Neural crest cell (in vitro differentiated cells): ENCODE measurements around the gene SUSD1. TPM values are rescaled to one million over a fixed set of nuclear protein-coding genes. Genes with fewer than 3 reads are reported as not detected.

Experiments used
- DNase-seq: peaks from one replicate; pipeline ENCODE4 v3.0.0; 2021; ENCODE audit warnings: low read depth, mixed read lengths, low spot score
- H3K27ac Mint-ChIP-seq: one replicate; pipeline ENCODE4 v1.8.0; 2021; ENCODE audit warnings: mild to moderate bottlenecking, mixed read lengths; ENCODE audit not compliant: unreplicated experiment
- H3K27me3 Mint-ChIP-seq: 2 replicates; pipeline ENCODE4 v1.8.0; 2021; ENCODE audit warnings: low read depth, mild to moderate bottlenecking, mixed read lengths
- H3K36me3 Mint-ChIP-seq: 2 replicates; pipeline ENCODE4 v1.8.0; 2021; ENCODE audit warnings: low read depth, mild to moderate bottlenecking, mixed read lengths
- H3K4me1 Mint-ChIP-seq: 2 replicates; pipeline ENCODE4 v1.8.0; 2021; ENCODE audit warnings: mixed read lengths
- H3K4me3 Mint-ChIP-seq: one replicate; pipeline ENCODE4 v1.8.0; 2021; ENCODE audit warnings: mild to moderate bottlenecking, mixed read lengths
- H3K9me3 Mint-ChIP-seq: 2 replicates; pipeline ENCODE4 v1.8.0; 2021; ENCODE audit warnings: mixed read lengths
- CTCF ChIP-seq: fragments of 200-600 bp; sonication (generic); conservative IDR thresholded peaks from 2 replicates; pipeline ENCODE4 v1.5.0; 2021; ENCODE audit warnings: antibody characterized with exemption, mild to moderate bottlenecking
- total RNA-seq: library from RNA; stranded (reverse); gene quantifications from 2 replicates; pipeline ENCODE4 v1.2.1, GENCODE V29; 2021

Gene SUSD1
- total RNA-seq, 1 donor from 2014 or later, result 22.6 TPM

GRCh38 chr9:111991179-111991578, 183.9 kb downstream of the SUSD1 start:
- DNase-seq, result no peak
- no peaks in the 10 kb centered on the region for H3K36me3 Mint-ChIP-seq
- no peak overlapping the region for H3K27ac Mint-ChIP-seq
- TF ChIP-seq CTCF, result no peak
- H3K4me3 Mint-ChIP-seq, result no peak overlapping the region
- H3K9me3 Mint-ChIP-seq, result peaks cover 9% of the 10 kb centered on the region
- H3K4me1 Mint-ChIP-seq, result peaks cover 1% of the 10 kb centered on the region
- no peaks in the 10 kb centered on the region for H3K27me3 Mint-ChIP-seq

Other genes with a start within 250 kb of the SUSD1 start
- 42.5 and 46.8 TPM in 2 replicates for gene PTBP3, start 158.3 kb upstream of the SUSD1 start, total RNA-seq
- 20.9 and 23.5 TPM in 2 replicates for gene HSDL2, start 204.8 kb upstream of the SUSD1 start, total RNA-seq